Measurements from ENCODE around the gene ARHGAP1. TPM values are rescaled to one million over a fixed set of nuclear protein-coding genes. Genes with fewer than 3 reads are reported as not detected.

ARHGAP1 gene
- total RNA-seq, 1 experiment from 2014 or later = 73.0 TPM

DNA sequence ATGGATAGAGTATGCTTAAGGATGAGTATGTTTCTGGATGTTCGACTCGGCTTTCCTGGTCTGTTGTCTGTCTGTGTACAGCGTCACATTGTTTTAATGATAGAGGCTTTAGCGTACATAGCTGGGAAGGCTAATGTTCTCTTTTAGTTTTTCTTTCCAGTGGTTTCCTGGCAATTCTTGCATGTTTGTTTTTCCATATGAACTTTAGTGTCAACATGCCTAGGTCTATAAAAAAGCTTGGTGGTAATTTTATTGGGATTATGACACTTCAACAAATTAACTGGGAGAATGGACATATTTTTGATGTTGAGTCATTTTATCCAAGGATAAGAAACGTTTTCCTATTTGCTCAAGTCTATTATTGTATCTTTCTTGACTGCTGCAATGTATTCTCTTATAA is 36.2 kb upstream of the ARHGAP1 start:
- Histone ChIP-seq H3K9me3 (no peaks in the 10 kb centered on the region), H3K36me3 (ENCODE audit: control insufficient read depth, insufficient read depth, low read length) (peaks cover 1% of the 10 kb centered on the region), H3K4me3 (ENCODE audit: low read depth, low read length) (no peak overlapping the region), H3K27me3 (replicated peaks; ENCODE audit: control insufficient read depth, insufficient read depth, low read length) (no peaks in the 10 kb centered on the region), H3K4me1 (no peaks in the 10 kb centered on the region)
- Mint-ChIP-seq H3K36me3 (ENCODE audit: insufficient read depth, unreplicated experiment) (peaks cover 59% of the 10 kb centered on the region), H3K4me1 (ENCODE audit: low read depth, unreplicated experiment) (no peaks in the 10 kb centered on the region), H3K27ac (ENCODE audit: unreplicated experiment) (no peak overlapping the region), H3K9me3 (ENCODE audit: unreplicated experiment) (no peaks in the 10 kb centered on the region), H3K4me3 (ENCODE audit: unreplicated experiment) (no peak overlapping the region), H3K27me3 (ENCODE audit: insufficient read depth, unreplicated experiment) (no peaks in the 10 kb centered on the region)
- no peak for DNase-seq
- no TSS peak for BruUV-seq (replicated peaks)
- ChIA-PET CTCF (no interaction called here), POLR2A (interaction anchor here (0.7 kb wide), 1 partner anchor 812 kb away, joined by 4 read pairs; no protein-coding TSS in a partner anchor)
- intact Hi-C loops (cut with micrococcal nuclease; ENCODE audit: unreplicated experiment) = no loop called here
- TF ChIP-seq CTCF (IDR thresholded peaks at IDR 0.05; ENCODE audit: insufficient read depth in 1 of 2, low read depth in 1 of 2, low read length in 1 of 2, severe bottlenecking in 1 of 2, unreplicated experiment in 1 of 2) = no peak

DNA sequence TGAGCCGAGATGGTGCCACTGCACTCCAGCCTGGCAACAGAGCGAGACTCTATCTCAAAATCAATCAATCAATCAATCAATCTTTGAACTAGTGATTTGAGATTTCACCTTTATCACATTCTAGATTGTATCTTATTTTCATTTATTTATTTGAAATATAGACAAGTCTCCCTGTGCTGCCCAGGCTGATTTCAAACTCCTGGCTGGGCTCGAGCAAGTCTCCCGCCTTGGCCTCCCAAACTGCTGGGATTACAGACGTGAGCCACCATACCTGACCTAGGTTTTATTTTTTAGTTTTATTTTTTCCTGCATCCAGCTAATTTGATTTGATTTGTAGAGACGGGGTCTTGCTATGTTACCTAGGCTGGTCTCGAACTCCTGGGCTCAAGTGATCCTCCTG is 35.7 kb upstream of the ARHGAP1 start:
- no peaks in the 10 kb centered on the region for H3K9me3 Mint-ChIP-seq (ENCODE audit: unreplicated experiment)
- Histone ChIP-seq H3K4me1 (no peaks in the 10 kb centered on the region), H3K36me3 (ENCODE audit: control insufficient read depth, insufficient read depth, low read length) (peaks cover 1% of the 10 kb centered on the region), H3K9me3 (no peaks in the 10 kb centered on the region), H3K27me3 (replicated peaks; ENCODE audit: control insufficient read depth, insufficient read depth, low read length) (no peaks in the 10 kb centered on the region), H3K4me3 (ENCODE audit: low read depth, low read length) (no peak overlapping the region)
- no peaks in the 10 kb centered on the region for H3K4me1 Mint-ChIP-seq (ENCODE audit: low read depth, unreplicated experiment)
- POLR2A ChIA-PET = no interaction called here
- TF ChIP-seq CTCF (IDR thresholded peaks at IDR 0.05; ENCODE audit: insufficient read depth in 1 of 2, low read depth in 1 of 2, low read length in 1 of 2, severe bottlenecking in 1 of 2, unreplicated experiment in 1 of 2) = no peak
- H3K27me3 Mint-ChIP-seq (ENCODE audit: insufficient read depth, unreplicated experiment) = no peaks in the 10 kb centered on the region
- intact Hi-C loops (cut with micrococcal nuclease; ENCODE audit: unreplicated experiment) = no loop called here
- DNase-seq = no peak
- H3K27ac Mint-ChIP-seq (ENCODE audit: unreplicated experiment) = no peak overlapping the region
- CTCF ChIA-PET = no interaction called here
- H3K36me3 Mint-ChIP-seq (ENCODE audit: insufficient read depth, unreplicated experiment) = peaks cover 54% of the 10 kb centered on the region
- no peak overlapping the region for H3K4me3 Mint-ChIP-seq (ENCODE audit: unreplicated experiment)
- no TSS peak for BruUV-seq (replicated peaks)

DNA sequence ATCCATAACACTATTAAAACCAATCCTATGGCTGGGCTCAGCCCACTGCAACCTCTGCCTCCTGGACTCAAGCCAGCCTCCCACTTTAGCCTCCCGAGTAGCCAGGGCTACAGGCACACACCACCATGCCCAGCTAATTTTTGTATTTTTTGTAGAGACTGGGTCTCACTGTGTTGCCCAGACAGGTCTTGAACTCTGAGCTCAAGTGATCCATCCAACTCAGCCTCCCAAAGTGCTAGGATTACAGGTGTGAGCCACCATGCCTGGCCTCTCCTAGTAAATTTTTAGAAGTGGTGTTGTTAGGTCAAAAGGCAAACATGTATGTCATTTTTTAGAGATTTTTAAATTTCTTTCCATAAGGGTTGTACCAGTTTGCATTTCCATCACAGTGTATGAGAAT is 32.8 kb upstream of the ARHGAP1 start:
- Mint-ChIP-seq H3K27me3 (ENCODE audit: insufficient read depth, unreplicated experiment) (no peaks in the 10 kb centered on the region), H3K4me1 (ENCODE audit: low read depth, unreplicated experiment) (no peaks in the 10 kb centered on the region), H3K9me3 (ENCODE audit: unreplicated experiment) (no peaks in the 10 kb centered on the region), H3K4me3 (ENCODE audit: unreplicated experiment) (no peak overlapping the region), H3K36me3 (ENCODE audit: insufficient read depth, unreplicated experiment) (peaks cover 30% of the 10 kb centered on the region), H3K27ac (ENCODE audit: unreplicated experiment) (no peak overlapping the region)
- CTCF ChIA-PET = no interaction called here
- POLR2A ChIA-PET = no interaction called here
- Histone ChIP-seq H3K9me3 (no peaks in the 10 kb centered on the region), H3K4me3 (ENCODE audit: low read depth, low read length) (no peak overlapping the region), H3K27me3 (replicated peaks; ENCODE audit: control insufficient read depth, insufficient read depth, low read length) (no peaks in the 10 kb centered on the region), H3K36me3 (ENCODE audit: control insufficient read depth, insufficient read depth, low read length) (peaks cover 4% of the 10 kb centered on the region), H3K4me1 (no peaks in the 10 kb centered on the region)
- intact Hi-C loops (cut with micrococcal nuclease; ENCODE audit: unreplicated experiment) = no loop called here
- BruUV-seq (replicated peaks) = no TSS peak
- DNase-seq = no peak
- no peak for TF ChIP-seq CTCF (IDR thresholded peaks at IDR 0.05; ENCODE audit: insufficient read depth in 1 of 2, low read depth in 1 of 2, low read length in 1 of 2, severe bottlenecking in 1 of 2, unreplicated experiment in 1 of 2)
